T1000 (cell line): Measurements from ENCODE around the gene SLF2.

Experiments
- DNase-seq: peaks from one replicate; lab custom pipeline; 2025; ENCODE audit warnings: mixed read lengths; lab: John Stamatoyannopoulos, UW

The SLF2 gene

GRCh38 chr10:101000127-101000914, 87.6 kb downstream of the SLF2 start:
- no peak for DNase-seq

- DNase-seq = peak; percentile 26
Measured at GRCh38 chr10:101000915-101001658, 88.3 kb downstream of the SLF2 start.

GRCh38 chr10:101001659-101002035, 88.9 kb downstream of the SLF2 start:
- DNase-seq = no peak

GRCh38 chr10:101002456-101002855, 89.7 kb downstream of the SLF2 start:
- no peak for DNase-seq

- DNase-seq = no peak
Measured at GRCh38 chr10:101003639-101004206, 91.0 kb downstream of the SLF2 start.

GRCh38 chr10:101005361-101005760, 92.6 kb downstream of the SLF2 start:
- DNase-seq = no peak

GRCh38 chr10:101005869-101006567, 93.3 kb downstream of the SLF2 start:
- DNase-seq = no peak

GRCh38 chr10:101006593-101007098, 93.9 kb downstream of the SLF2 start:
- no peak for DNase-seq

GRCh38 chr10:101007099-101007711, 94.4 kb downstream of the SLF2 start:
- DNase-seq = no peak

GRCh38 chr10:101007915-101008822, 95.4 kb downstream of the SLF2 start:
- DNase-seq = no peak

GRCh38 chr10:101008823-101009423, 96.2 kb downstream of the SLF2 start:
- DNase-seq = no peak

GRCh38 chr10:101010329-101010728, 97.6 kb downstream of the SLF2 start:
- no peak for DNase-seq

GRCh38 chr10:101011517-101012423, 99.0 kb downstream of the SLF2 start:
- DNase-seq = no peak

- peak; percentile 91 for DNase-seq
Measured at GRCh38 chr10:101012525-101013364, 100.0 kb downstream of the SLF2 start.

- no peak for DNase-seq
Measured at GRCh38 chr10:101013365-101013825, 100.6 kb downstream of the SLF2 start.

- peak; percentile 68 for DNase-seq
Measured at GRCh38 chr10:101014230-101014884, 101.6 kb downstream of the SLF2 start.
